SK-MEL-5 (cell line): ENCODE data around the gene PVALEF. TPM values are rescaled to one million over a fixed set of nuclear protein-coding genes. Genes with fewer than 3 reads are reported as not detected.
"Not testable (repeated sequence)": the region's sequence is repeated elsewhere in the genome, so short reads cannot be mapped to it uniquely, and the experiment has no call there.

Experiments
- DNase-seq: peaks from one replicate; pipeline ENCODE4 v3.0.0-alpha.2; 2016; ENCODE audit warnings: low read depth, low spot score
- in situ Hi-C: cut with HindIII; loops from 2 replicates; pipeline ENCODE4 v1.10.0; 2016; ENCODE audit warnings: low sequenced_read_pairs, high pct_unique_total_duplicates, low pct_unique_long_range_greater_than_20kb
- total RNA-seq: library from RNA; depleted of rRNA; stranded (reverse); fragments of >200 nt; shearing (Covaris generic); gene quantifications from 2 replicates; pipeline ENCODE4 v1.2.3, GENCODE V29; 2014

Gene PVALEF
- total RNA-seq, 1 experiment from 2014 or later = not detected

DNA sequence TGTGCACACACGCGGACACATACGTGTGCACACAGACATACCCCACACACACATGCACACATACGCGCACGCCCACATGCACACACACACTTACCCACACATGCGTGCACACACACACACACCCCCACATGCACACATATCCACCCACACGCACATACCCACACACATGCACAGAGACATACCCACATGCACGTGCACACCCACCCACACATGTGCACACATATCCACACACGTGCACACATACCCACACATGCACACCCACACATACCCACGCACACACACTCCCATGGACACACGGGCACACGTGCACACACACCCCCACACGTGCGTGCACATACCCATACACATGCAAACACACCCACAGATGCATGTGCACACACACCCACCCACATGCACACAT, 27.2 kb upstream of the PVALEF start:
- in situ Hi-C loops = no loop called here
- DNase-seq = no peak

DNA sequence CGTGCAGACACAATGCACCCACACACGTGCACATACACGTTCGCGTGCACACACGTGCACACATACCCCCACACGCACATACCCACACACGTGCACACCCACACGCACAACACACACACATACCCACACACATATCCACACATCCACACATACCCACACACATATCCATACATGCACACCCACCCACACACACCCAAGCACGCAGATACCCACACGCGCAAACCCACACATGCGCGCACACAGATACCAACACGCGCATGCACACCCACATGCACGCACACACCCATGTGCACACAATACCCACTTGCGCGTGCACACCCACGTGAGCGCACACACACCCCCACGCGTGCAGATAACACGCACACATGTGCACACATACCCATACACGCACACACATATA, 26.8 kb upstream of the PVALEF start:
- in situ Hi-C loops = no loop called here
- no peak for DNase-seq

DNA sequence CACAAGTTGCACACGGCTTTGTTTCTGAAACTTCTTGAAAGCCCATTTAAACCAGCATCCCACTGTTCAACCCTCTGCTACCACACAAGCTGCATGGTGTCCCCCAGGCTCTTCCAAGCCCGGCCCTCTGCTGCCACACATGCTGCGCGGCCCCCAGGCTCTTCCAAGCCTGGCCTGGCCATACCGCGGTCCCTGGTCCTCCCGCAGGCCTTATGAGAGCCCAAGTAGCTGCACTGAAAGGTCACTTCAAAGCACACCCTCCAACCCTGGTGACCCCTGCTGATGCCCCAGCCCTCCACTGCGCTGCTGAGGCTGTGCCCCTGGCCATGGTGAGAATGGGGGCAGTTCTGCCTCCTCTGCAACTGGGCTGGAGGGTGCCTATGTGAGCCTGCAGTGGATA, 25.9 kb upstream of the PVALEF start:
- DNase-seq = no peak
- in situ Hi-C loops = no loop called here

DNA sequence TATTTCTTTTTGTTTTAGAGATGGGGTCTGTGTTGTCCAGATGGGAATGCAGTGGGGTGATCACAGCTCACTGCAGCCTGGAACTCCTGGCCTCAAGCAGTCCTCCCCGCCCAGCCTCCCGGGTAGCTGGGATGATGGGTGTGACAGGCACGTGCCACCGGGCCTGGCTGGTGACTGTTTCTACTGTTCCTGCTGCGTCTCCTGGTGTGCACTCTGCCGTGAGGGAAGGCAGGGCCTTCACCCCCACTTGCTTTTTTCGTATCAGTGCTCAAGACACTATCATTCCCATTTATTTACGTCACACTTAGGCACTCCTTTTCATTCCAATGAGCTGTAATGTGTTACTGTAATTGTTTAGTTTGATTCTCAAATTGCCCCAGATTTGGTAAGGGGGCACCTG, 25.3 kb upstream of the PVALEF start:
- in situ Hi-C loops = no loop called here
- DNase-seq = no peak

DNA sequence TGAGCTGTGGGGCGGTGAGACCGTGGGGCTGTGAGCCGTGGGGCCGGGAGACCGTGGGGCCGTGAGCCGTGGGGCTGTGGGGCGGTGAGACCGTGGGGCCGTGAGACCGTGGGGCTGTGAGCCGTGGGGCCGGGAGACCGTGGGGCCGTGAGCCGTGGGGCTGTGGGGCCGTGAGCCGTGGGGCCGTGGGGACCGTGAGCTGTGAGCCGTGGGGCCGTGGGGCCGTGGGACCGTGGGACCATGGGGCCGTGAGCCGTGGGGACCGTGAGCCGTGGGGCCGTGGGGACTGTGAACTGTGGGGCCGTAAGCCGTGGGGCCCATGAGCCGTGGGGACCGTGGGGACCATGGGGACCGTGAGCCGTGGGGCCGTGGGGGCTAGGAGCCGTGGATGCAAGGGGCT, 24.6 kb upstream of the PVALEF start:
- in situ Hi-C loops = no loop called here
- DNase-seq = no peak

DNA sequence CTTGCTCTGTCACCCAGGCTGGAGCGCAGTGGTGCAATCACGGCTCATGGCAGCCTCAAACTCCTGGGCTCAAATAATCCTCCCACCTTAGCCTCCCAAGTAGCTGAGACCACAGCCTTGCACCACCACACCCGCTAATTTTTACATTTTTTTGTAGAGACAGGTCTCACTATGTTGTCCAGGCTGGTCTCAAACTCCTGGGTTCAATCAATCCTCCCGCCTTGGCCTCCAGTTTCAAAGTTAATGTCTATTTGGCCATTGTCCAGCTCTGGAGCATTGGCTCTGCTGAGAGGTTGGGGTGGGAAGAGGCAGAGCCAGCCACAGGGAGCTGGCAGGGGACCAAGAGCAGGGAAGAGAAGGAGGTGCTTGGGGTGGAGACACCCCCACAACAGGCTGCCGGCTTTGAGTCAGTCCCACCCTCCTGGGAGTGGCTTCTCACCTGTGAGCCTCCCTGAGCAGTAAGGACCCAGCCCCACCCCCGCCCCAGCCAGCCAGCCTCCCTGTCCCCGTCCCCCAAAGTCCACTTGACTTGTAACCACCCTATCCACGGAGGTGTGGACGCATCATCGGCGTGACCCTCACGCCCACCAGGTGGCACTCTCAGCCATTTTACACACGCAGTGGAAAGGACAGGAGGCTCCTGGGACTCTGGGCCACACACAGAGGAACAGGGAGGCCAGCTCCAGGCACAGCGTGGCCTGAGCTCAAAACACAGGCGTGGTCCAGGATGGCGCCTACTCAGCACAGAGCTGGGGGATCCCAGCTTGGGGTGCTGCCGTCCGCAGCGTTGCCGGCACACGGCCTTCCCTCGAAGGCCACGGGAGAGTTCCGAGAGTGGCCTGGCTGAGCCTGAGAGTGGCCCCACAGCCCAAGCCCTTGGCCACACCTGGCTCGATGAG, 22.8 kb upstream of the PVALEF start:
- DNase-seq = peak; percentile 96
- in situ Hi-C loops = no loop called here

DNA sequence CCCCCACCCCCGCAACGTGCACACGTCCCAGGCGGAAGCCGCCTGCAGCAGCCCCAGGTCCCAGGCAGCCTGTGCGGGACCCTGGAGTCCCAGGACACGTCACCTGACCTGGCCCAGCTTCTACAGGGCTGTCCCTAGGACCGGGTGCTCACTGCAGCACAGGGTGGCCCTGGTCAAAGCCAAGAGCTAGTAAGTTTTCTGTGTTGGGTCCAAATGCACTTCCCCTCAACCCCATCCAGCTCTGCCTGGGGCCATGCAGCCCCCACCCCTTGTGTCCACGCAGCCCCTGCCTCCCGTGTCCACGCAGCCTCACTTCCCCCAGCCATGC, 22.1 kb upstream of the PVALEF start:
- in situ Hi-C loops = no loop called here
- DNase-seq = no peak

DNA sequence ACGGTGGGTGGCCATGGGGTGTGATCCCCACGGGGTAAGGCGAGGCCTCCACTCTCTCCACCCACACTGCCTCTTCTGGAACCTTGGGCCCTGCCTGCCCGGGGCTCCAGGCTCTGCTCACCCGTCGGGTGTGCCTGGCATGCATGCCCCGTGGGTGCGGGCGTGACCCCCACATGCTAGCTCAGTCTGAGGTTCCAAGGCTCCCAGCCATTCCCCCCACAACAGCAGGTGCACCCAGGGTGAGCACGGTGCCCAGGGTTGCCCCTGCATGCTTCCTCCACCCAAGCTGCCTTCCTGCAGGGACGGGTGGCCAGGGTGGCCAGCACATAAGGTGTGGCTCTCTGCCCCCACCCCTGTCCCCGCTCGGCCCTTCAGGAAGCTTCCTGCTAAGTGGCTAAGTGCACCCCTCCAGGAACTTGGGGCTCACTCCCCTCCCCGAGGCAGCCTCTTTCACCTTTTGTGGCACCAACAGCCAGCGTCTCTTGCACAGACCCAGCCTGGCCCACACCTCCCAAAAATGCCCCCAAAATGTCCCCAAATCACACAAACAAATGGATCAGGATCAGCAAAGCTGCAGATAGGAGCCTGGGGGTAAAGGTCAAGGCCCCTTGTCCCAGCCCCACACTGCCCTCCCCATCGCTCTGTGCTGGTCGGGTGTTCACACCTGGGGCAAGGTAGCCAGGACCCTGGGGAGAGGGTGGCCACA, 21.4 kb upstream of the PVALEF start:
- in situ Hi-C loops = no loop called here
- no peak for DNase-seq

DNA sequence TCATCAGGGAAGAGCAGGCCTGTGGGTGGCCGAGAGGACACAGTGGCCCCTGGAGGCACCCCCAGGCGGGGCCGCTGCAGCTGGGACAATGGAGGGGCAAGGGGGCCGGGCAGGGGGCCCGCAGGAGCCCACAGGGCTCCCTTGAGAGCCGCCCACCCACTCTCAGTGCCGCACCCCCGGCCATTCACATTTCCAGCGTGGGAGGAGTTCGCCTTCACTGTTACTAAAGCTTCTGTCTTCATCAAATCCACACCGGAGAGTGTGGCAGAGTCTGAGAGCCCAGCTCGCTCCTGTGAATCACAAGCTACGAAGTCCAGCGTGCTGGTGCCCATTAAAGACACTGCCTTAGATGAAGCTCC, 20.9 kb upstream of the PVALEF start:
- DNase-seq = no peak
- in situ Hi-C loops = no loop called here

DNA sequence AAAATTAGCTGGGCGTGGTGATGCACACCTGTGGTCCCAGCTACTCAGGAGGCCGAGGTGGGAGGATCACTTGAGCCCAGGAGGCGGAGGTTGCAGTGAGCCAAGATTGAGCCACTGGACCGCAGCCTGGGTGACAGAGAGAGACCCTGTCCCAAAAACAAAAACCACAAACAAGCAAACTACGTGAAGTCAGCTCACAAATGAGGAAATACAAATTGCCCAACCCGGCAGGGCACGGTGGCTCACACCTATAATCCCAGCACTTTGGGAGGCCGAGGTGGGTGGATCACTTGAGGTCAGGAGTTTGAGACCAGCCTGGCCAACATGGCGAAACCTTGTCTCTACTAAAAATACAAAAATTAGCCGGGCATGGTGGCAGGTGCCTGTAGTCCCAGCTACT, 19.1 kb upstream of the PVALEF start:
- DNase-seq, in situ Hi-C loops: not testable (repeated sequence)

DNA sequence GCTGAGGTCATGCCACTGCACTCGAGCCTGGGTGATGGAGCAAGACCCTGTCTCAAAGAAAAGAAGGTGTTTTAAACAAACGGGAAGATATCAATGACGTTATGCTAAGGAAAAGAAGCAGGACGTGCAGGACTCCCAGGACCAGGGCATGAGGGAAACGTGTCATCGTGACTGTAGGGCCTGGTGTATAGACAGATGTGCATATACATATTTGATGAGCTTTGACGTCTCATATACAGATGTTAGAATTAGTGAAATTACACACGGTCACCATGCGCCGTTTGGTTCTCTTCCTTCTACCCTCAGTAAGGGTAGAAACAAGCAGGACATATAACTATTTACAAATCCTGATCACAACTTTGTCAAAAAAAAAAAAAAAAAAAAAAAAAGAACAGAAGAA, 17.6 kb upstream of the PVALEF start:
- in situ Hi-C loops = no loop called here

DNA sequence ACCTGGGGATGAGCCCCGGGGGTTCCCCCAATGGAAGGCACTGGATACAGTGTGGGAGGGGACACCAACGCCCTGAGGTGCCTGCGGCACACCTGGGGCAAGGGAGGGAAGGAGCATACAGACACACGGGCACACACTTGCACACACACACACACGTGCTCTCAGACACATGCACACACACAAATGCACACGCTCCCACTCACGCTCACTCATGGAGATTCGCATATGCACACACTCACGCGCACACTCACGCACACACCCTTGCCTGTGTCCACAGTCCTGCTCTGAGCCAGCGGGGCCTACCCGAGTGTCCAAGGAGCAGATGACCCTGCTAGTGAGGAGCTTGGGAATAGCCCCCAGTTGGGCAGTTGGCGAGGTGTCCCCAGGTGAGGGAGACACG, 16.7 kb upstream of the PVALEF start:
- no peak for DNase-seq
- in situ Hi-C loops = no loop called here

More for the DNA sequence above, 17.6 kb upstream of the PVALEF start:
- no peak for DNase-seq

DNA sequence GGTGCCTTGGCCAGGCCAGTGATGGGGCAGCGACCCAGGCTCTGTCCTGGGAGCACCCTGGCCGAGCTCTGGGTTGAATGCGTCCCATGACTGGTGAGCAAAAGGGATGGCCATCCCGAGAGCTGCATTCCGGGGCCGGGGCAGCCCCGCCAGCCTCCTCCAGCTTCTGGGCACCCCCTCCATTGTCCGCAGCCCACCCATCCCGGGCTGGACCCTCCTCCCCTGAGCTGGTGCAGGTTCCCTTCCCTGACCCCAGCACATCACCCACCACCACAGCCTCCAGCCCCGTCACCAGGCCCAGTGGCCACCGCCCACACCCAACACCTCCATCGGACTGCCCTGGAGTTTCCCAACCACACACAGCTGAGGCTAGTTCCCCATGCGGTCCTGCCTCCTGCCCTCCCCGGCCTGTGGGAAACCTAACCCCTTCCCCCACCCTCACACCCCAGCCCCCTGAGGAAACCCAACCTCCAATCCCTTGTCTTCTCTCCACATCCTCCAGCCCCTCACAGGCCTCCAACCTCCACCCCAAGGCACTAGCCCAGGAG, 16.2 kb upstream of the PVALEF start:
- in situ Hi-C loops = no loop called here
- DNase-seq = no peak

DNA sequence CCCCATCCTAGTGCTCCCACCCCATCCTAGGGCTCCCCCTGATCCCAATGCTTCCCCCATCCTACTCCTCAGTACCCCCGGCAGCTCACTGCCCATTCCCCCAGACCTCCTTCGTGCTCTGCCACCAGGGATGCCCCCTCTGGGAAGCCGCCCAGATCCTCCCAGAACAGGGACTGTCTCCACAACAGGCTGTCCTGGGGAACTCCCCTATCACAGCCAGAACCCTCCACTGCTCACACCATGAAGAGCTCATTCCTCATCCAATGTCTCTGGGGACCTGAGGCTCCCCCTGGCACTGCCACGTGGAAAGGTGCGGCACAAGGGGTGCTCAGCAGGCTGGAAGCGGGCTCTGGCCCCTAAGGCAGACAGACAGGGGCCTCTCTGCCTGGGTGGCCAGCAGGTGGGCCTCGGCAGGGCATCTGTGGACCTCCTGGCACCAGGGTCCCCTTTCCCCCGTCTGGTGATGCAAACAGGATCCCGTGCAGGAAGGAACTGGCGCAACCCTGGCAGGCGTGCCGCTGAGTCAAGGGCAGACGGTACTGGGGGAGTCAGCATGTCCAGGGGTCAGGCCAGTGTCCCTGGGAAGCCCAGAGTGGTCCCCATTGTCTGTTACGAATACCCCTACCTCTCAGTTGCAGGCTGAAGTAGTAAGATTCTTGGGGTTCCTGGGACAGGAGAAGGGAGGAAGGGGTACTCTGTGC, 14.8 kb upstream of the PVALEF start:
- DNase-seq = no peak
- in situ Hi-C loops = no loop called here

DNA sequence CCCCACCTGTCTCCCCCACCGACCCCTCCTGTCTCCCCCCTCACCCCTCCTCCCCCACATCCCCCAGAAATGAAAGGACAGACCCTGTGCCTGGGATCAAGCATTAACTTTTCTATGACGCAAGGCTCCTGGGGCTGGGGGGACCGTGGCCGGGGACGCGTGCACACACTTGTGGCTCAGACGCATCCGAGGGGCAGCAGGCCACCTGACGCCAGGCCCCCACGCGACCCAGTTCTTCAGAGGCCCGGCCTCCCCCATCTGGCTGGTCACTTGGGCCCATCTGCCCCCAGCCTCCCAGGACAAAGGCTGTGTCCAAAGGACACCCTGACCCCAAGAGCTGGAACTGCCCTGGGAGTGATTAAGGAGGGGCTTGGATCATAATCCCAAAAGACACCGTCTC, 14.0 kb upstream of the PVALEF start:
- no peak for DNase-seq
- in situ Hi-C loops = no loop called here

DNA sequence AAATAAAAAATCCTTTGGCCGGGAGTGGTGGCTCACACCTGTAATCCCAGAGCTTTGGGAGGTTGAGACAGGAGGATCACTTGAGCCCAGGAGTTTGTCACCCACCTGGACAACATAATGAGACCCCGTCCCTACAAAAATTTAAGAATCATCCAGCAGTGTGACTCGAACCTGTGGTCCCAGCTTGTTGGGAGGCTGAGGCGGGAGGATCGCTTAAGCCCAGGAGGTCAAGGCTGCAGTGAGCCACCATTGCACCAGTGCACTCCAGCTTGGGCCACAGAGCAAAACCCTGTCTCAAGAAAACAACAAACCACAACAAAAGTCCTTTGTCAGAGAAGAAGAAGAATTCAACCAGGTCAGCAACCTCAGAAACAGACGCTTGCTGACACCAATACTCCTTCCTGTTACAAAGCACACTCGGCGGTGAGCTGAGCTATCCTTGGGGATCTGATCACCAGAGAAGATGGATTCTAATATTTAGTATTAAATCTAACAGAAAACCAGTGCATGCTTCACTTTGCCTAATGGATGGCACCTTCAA, 12.9 kb upstream of the PVALEF start:
- in situ Hi-C loops = no loop called here
- peak; percentile 86 for DNase-seq

DNA sequence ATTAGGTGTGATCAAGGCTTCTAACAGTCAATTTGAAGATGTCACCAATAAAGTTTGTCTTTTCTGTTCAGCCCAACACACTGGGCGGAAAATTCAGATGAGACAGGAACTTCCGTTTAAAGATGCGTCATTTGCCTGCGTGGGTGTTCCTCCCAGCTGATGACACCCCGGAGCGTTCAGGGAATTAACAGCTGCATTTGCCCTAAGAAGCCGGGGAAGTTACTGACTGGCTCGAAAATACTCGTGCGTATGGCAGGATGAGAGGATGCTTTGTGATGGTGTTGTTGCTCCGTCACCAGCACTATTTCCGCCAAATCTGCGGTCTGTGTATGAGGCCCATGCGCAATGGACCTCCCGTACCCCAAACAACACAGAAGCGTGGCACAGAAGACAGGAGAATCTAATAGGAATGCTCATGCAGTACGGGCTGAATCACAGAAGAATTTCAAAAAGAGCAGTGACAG, 11.9 kb upstream of the PVALEF start:
- DNase-seq = peak; percentile 100
- in situ Hi-C loops = no loop called here

DNA sequence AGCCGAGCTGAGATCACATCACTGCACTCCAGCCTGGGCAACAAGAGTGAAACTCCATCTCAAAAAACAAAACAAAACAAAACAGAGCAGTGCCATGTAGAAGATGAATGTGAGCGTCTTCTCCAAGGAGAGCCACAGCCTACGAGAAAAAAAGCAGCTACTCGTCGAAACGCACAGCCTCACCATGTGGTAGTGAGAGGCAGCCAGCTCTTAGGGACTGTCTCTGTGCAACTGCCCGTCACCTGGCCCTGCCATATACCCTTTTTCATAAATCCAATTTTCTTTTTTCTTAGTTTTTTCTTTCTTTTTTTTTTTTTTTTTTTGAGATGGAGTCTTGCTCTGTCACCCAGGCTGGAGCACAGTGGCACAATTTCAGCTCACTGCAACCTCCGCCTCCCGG, 11.3 kb upstream of the PVALEF start:
- DNase-seq, in situ Hi-C loops: not testable (repeated sequence)
